ENCODE measurements around the gene OXTR.

GRCh38 chr3:8737301-8737700 lies 32.1 kb downstream of the OXTR start:
- no peak for TF ChIP-seq CTCF (IDR thresholded peaks at IDR 0.05)
- no peak for TF ChIP-seq POLR2A (IDR thresholded peaks at IDR 0.05)
- no peak for TF ChIP-seq POLR2AphosphoS5 (IDR thresholded peaks at IDR 0.05)
